ENCODE results near the gene LAYN. TPM values are rescaled to one million over a fixed set of nuclear protein-coding genes. Genes with fewer than 3 reads are reported as not detected.

Gene LAYN
- total RNA-seq, 1 donor from 2014 or later = 0.98 TPM

GRCh38 chr11:111557425-111558111 is 17.0 kb downstream of the LAYN start:
- H3K9me3 Mint-ChIP-seq (ENCODE audit: unreplicated experiment) = no peaks in the 10 kb centered on the region
- no peaks in the 10 kb centered on the region for H3K27me3 Mint-ChIP-seq (ENCODE audit: unreplicated experiment)
- H3K27ac Mint-ChIP-seq (ENCODE audit: unreplicated experiment) = no peak overlapping the region
- DNase-seq = no peak
- peaks cover 2% of the 10 kb centered on the region for H3K4me1 Mint-ChIP-seq (ENCODE audit: low read depth, unreplicated experiment)
- no peak overlapping the region for H3K4me3 Mint-ChIP-seq (ENCODE audit: unreplicated experiment)
- TF ChIP-seq, protein P1, sequence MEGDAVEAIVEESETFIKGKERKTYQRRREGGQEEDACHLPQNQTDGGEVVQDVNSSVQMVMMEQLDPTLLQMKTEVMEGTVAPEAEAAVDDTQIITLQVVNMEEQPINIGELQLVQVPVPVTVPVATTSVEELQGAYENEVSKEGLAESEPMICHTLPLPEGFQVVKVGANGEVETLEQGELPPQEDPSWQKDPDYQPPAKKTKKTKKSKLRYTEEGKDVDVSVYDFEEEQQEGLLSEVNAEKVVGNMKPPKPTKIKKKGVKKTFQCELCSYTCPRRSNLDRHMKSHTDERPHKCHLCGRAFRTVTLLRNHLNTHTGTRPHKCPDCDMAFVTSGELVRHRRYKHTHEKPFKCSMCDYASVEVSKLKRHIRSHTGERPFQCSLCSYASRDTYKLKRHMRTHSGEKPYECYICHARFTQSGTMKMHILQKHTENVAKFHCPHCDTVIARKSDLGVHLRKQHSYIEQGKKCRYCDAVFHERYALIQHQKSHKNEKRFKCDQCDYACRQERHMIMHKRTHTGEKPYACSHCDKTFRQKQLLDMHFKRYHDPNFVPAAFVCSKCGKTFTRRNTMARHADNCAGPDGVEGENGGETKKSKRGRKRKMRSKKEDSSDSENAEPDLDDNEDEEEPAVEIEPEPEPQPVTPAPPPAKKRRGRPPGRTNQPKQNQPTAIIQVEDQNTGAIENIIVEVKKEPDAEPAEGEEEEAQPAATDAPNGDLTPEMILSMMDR (IDR thresholded peaks at IDR 0.05; ENCODE audit: partially characterized antibody, unreplicated experiment) = no peak
- no peaks in the 10 kb centered on the region for H3K36me3 Mint-ChIP-seq (ENCODE audit: unreplicated experiment)

DNA sequence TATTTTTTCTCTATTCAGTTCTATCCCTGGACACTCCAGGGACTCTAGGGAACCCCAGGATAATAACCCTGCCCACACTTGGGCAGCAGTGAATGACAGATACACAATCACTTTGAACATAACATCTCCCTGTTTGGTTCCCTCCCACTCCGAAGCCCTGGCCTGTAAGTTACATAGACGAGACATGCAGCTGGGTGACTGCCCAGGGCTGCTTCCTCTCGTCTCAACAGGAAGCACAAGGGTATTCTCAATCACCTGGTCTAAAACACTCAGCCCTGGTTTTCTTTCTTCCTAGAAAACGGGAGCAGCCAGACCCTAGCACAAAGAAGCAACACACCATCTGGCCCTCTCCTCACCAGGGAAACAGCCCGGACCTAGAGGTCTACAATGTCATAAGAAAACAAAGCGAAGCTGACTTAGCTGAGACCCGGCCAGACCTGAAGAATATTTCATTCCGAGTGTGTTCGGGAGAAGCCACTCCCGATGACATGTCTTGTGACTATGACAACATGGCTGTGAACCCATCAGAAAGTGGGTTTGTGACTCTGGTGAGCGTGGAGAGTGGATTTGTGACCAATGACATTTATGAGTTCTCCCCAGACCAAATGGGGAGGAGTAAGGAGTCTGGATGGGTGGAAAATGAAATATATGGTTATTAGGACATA is 19.4 kb downstream of the LAYN start:
- Mint-ChIP-seq H3K36me3 (ENCODE audit: unreplicated experiment) (no peaks in the 10 kb centered on the region), H3K4me3 (ENCODE audit: unreplicated experiment) (no peak overlapping the region), H3K27me3 (ENCODE audit: unreplicated experiment) (no peaks in the 10 kb centered on the region), H3K9me3 (ENCODE audit: unreplicated experiment) (peaks cover 2% of the 10 kb centered on the region), H3K27ac (ENCODE audit: unreplicated experiment) (no peak overlapping the region), H3K4me1 (ENCODE audit: low read depth, unreplicated experiment) (peaks cover 2% of the 10 kb centered on the region)
- TF ChIP-seq, protein P1 (IDR thresholded peaks at IDR 0.05; ENCODE audit: partially characterized antibody, unreplicated experiment) = no peak
- DNase-seq = no peak

DNA sequence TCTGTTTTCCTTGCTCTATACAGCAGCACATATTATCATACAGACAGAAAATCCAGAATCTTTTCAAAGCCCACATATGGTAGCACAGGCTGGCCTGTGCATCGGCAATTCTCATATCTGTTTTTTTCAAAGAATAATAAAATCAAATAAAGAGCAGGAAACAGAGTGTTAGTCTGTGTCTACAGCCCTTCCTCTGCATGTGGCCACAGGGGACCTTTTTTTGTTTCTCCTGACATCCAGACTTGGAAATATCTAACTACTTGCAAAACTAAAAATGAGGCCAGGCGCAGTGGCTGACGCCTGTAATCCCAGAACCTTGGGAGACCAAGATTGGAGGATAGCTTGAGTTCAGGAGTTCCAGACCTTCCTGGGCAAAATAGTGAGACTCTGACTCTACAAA is 20.3 kb downstream of the LAYN start:
- Mint-ChIP-seq H3K4me1 (ENCODE audit: low read depth, unreplicated experiment) (peaks cover 2% of the 10 kb centered on the region), H3K9me3 (ENCODE audit: unreplicated experiment) (peaks cover 5% of the 10 kb centered on the region), H3K27ac (ENCODE audit: unreplicated experiment) (no peak overlapping the region), H3K36me3 (ENCODE audit: unreplicated experiment) (no peaks in the 10 kb centered on the region), H3K4me3 (ENCODE audit: unreplicated experiment) (no peak overlapping the region), H3K27me3 (ENCODE audit: unreplicated experiment) (no peaks in the 10 kb centered on the region)
- TF ChIP-seq, protein P1 (IDR thresholded peaks at IDR 0.05; ENCODE audit: partially characterized antibody, unreplicated experiment) = no peak
- no peak for DNase-seq

- Mint-ChIP-seq H3K27me3 (ENCODE audit: unreplicated experiment) (no peaks in the 10 kb centered on the region), H3K4me3 (ENCODE audit: unreplicated experiment) (no peak overlapping the region), H3K27ac (ENCODE audit: unreplicated experiment) (no peak overlapping the region), H3K9me3 (ENCODE audit: unreplicated experiment) (peaks cover 5% of the 10 kb centered on the region), H3K4me1 (ENCODE audit: low read depth, unreplicated experiment) (peaks cover 2% of the 10 kb centered on the region), H3K36me3 (ENCODE audit: unreplicated experiment) (no peaks in the 10 kb centered on the region)
- TF ChIP-seq, protein P1 (IDR thresholded peaks at IDR 0.05; ENCODE audit: partially characterized antibody, unreplicated experiment) = no peak
- no peak for DNase-seq
Observed at GRCh38 chr11:111561306-111561705, 20.8 kb downstream of the LAYN start.

DNA sequence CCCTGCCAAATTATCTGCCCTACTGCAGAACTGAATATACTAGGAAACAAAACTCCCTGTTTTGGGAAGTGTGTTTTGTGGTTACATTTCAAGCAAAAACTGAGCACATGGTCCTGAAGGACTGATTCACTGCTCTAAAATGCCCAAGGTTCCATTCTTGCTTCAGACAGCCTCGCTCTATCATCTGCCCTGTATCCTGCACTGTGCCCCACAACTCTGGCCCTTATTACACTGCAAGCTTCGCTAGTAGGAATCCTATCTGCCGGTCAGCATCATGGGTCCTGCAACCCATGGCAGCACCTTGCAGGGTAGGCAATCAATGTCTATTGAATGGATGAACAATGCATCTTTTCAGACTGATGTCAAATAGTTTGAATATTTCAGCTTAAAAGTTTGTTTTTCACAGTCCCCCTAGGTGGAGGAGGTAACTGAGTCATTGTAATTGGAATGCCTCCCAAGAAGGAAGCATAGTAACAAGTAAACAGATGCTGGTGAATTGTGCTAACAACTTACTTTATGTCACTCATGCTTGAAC is 21.3 kb downstream of the LAYN start:
- no peak for DNase-seq
- TF ChIP-seq, protein P1 (IDR thresholded peaks at IDR 0.05; ENCODE audit: partially characterized antibody, unreplicated experiment) = no peak

More for the DNA sequence above, 21.3 kb downstream of the LAYN start:
- Mint-ChIP-seq H3K36me3 (ENCODE audit: unreplicated experiment) (no peaks in the 10 kb centered on the region), H3K27me3 (ENCODE audit: unreplicated experiment) (peaks cover 1% of the 10 kb centered on the region), H3K4me3 (ENCODE audit: unreplicated experiment) (no peak overlapping the region), H3K4me1 (ENCODE audit: low read depth, unreplicated experiment) (peaks cover 2% of the 10 kb centered on the region), H3K27ac (ENCODE audit: unreplicated experiment) (no peak overlapping the region), H3K9me3 (ENCODE audit: unreplicated experiment) (peaks cover 5% of the 10 kb centered on the region)

All from glutamatergic neuron (in vitro differentiated cells).